Amygdala (tissue), 56 donors: ENCODE results near the gene CEP170B.
"Not testable (repeated sequence)": the region's sequence is repeated elsewhere in the genome, so short reads cannot be mapped to it uniquely, and the experiment has no call there.

Experiments
- DNase-seq, 56 donors: peaks; one replicate each; lab custom pipeline; 2025; lab: John Stamatoyannopoulos, UW

The CEP170B gene

GRCh38 chr14:104887623-104888488 is 22.8 kb downstream of the CEP170B start:
- DNase-seq: peak in 1 of 56 donors; percentile 32

GRCh38 chr14:104888489-104889374 is 23.7 kb downstream of the CEP170B start:
- DNase-seq: no peak

GRCh38 chr14:104889375-104889757 is 24.3 kb downstream of the CEP170B start:
- DNase-seq: no peak

GRCh38 chr14:104890292-104890691 is 25.2 kb downstream of the CEP170B start:
- not testable (repeated sequence) for DNase-seq

GRCh38 chr14:104891121-104891551 is 26.1 kb downstream of the CEP170B start:
- no peak for DNase-seq

- no peak for DNase-seq
These were observed 26.8 kb downstream of the CEP170B start for GRCh38 chr14:104891664-104892530.

GRCh38 chr14:104892531-104893434 is 27.7 kb downstream of the CEP170B start:
- no peak for DNase-seq

GRCh38 chr14:104893435-104894207 is 28.6 kb downstream of the CEP170B start:
- DNase-seq: no peak

- DNase-seq: no peak
These were observed 29.5 kb downstream of the CEP170B start for GRCh38 chr14:104894331-104895206.

GRCh38 chr14:104895207-104895785 is 30.2 kb downstream of the CEP170B start:
- no peak for DNase-seq

GRCh38 chr14:104895786-104896661 is 31.0 kb downstream of the CEP170B start:
- no peak for DNase-seq

GRCh38 chr14:104897330-104898194 is 32.5 kb downstream of the CEP170B start:
- DNase-seq: no peak

- no peak for DNase-seq
These were observed 33.1 kb downstream of the CEP170B start for GRCh38 chr14:104898195-104898558.

GRCh38 chr14:104898870-104899510 is 33.9 kb downstream of the CEP170B start:
- no peak for DNase-seq

- no peak for DNase-seq
These were observed 34.7 kb downstream of the CEP170B start for GRCh38 chr14:104899781-104900180.
